Measurements from ENCODE around the gene ADGRL1. TPM values are rescaled to one million over a fixed set of nuclear protein-coding genes. Genes with fewer than 3 reads are reported as not detected.

ADGRL1 gene
- total RNA-seq, 3 donors from 2014 or later = 11.2 to 14.7 (median 11.6) TPM

GRCh38 chr19:14165990-14166830 lies 39.8 kb downstream of the ADGRL1 start:
- peak overlapping the region in 2 of 3 donors; percentile 7 to 19 for H3K4me3 ChIP-seq
- no peak for DNase-seq (ENCODE audit: low spot score in 2 of 2)
- peaks cover 9% of the 10 kb centered on the region for H3K36me3 ChIP-seq
- H3K4me1 ChIP-seq = no peaks in the 10 kb centered on the region
- H3K9me3 ChIP-seq = no peaks in the 10 kb centered on the region
- H3K27ac ChIP-seq = peak overlapping the region; percentile 32 to 36
- TF ChIP-seq POLR2AphosphoS5 (IDR thresholded peaks at IDR 0.05) (no peak), CTCF (IDR thresholded peaks at IDR 0.05) (no peak), POLR2A (IDR thresholded peaks at IDR 0.05) (no peak)
- intact Hi-C loops (cut with DNase I; ENCODE audit: low total_unique reads) = no loop called here
- H3K27me3 ChIP-seq = no peaks in the 10 kb centered on the region

GRCh38 chr19:14164724-14165493 lies 41.1 kb downstream of the ADGRL1 start:
- intact Hi-C loops (cut with DNase I; ENCODE audit: low total_unique reads) = no loop called here
- Histone ChIP-seq H3K4me1 (no peaks in the 10 kb centered on the region), H3K27ac (no peak overlapping the region), H3K9me3 (no peaks in the 10 kb centered on the region), H3K36me3 (peaks cover 4% of the 10 kb centered on the region), H3K4me3 (no peak overlapping the region), H3K27me3 (no peaks in the 10 kb centered on the region)
- TF ChIP-seq CTCF (IDR thresholded peaks at IDR 0.05) (no peak), POLR2A (IDR thresholded peaks at IDR 0.05) (no peak), POLR2AphosphoS5 (IDR thresholded peaks at IDR 0.05) (no peak)
- no peak for DNase-seq (ENCODE audit: low spot score in 2 of 2)

- Histone ChIP-seq H3K4me1 (no peaks in the 10 kb centered on the region), H3K36me3 (no peaks in the 10 kb centered on the region), H3K27me3 (no peaks in the 10 kb centered on the region), H3K9me3 (no peaks in the 10 kb centered on the region), H3K4me3 (no peak overlapping the region), H3K27ac (no peak overlapping the region)
- TF ChIP-seq POLR2A (IDR thresholded peaks at IDR 0.05) = no peak
- intact Hi-C loops (cut with DNase I; ENCODE audit: low total_unique reads) = no loop called here
- DNase-seq (ENCODE audit: low spot score in 2 of 2) = no peak
These were observed 41.9 kb downstream of the ADGRL1 start for GRCh38 chr19:14164082-14164481.

- H3K4me1 ChIP-seq = no peaks in the 10 kb centered on the region
- TF ChIP-seq POLR2A (IDR thresholded peaks at IDR 0.05) = no peak
- TF ChIP-seq POLR2AphosphoS5 (IDR thresholded peaks at IDR 0.05) = no peak
- no peak for TF ChIP-seq CTCF (IDR thresholded peaks at IDR 0.05)
- no peak overlapping the region for H3K27ac ChIP-seq
- no peak overlapping the region for H3K4me3 ChIP-seq
- intact Hi-C loops (cut with DNase I; ENCODE audit: low total_unique reads) = no loop called here
- no peaks in the 10 kb centered on the region for H3K27me3 ChIP-seq
- H3K9me3 ChIP-seq = no peaks in the 10 kb centered on the region
- no peak for DNase-seq (ENCODE audit: low spot score in 2 of 2)
- no peaks in the 10 kb centered on the region for H3K36me3 ChIP-seq
These were observed 43.1 kb downstream of the ADGRL1 start for GRCh38 chr19:14162871-14163297.

- intact Hi-C loops (cut with DNase I; ENCODE audit: low total_unique reads) = no loop called here
- Histone ChIP-seq H3K9me3 (no peaks in the 10 kb centered on the region), H3K27me3 (no peaks in the 10 kb centered on the region), H3K4me1 (no peaks in the 10 kb centered on the region), H3K36me3 (no peaks in the 10 kb centered on the region), H3K4me3 (no peak overlapping the region), H3K27ac (no peak overlapping the region)
- TF ChIP-seq CTCF (IDR thresholded peaks at IDR 0.05) (no peak), POLR2A (IDR thresholded peaks at IDR 0.05) (no peak), POLR2AphosphoS5 (IDR thresholded peaks at IDR 0.05) (no peak)
- no peak for DNase-seq (ENCODE audit: low spot score in 2 of 2)
These were observed 44.7 kb downstream of the ADGRL1 start for GRCh38 chr19:14161305-14161704.

All from breast epithelium (tissue), 4 donors.